Measurements from ENCODE around the gene OXT. TPM values are rescaled to one million over a fixed set of nuclear protein-coding genes. Genes with fewer than 3 reads are reported as not detected.

Gene OXT
- total and polyA plus RNA-seq, 2 of the 8 experiments (the other 6 are each of a cell fraction or from before 2014, with no cell fraction given) = not detected

- Histone ChIP-seq H4K5ac (ENCODE audit: insufficient read length, low read depth, low read length) (peak overlapping the region; percentile 92), H2BK120ac (replicated peaks; ENCODE audit: low read depth, low read length) (peak overlapping the region; percentile 19), H3K23me2 (ENCODE audit: low read depth, low read length) (peaks cover 8% of the 10 kb centered on the region), H3K14ac (ENCODE audit: insufficient read length) (no peak overlapping the region), H3K27ac (ENCODE audit: low read depth, low read length) (no peak overlapping the region; the same call in 1 of the 2 replicates), H4K91ac (replicated peaks; ENCODE audit: insufficient read length, low read length) (peak overlapping the region; percentile 87), H3K9me3 (ENCODE audit: insufficient read depth in 2 of 2, low read depth in 1 of 2, low read length in 1 of 2) (no peaks in the 10 kb centered on the region), H4K8ac (ENCODE audit: extremely low read depth, insufficient read depth, low read length) (no peak overlapping the region), H3K4ac (replicated peaks; ENCODE audit: insufficient read length, low read depth, low read length) (peak overlapping the region; percentile 42), H3K4me1 (replicated peaks in 1 of 4; ENCODE audit: control insufficient read depth in 3 of 4, insufficient read depth in 4 of 4, low read length in 3 of 4) (peaks cover 2 to 12% (median 9%) of the 10 kb centered on the region in 4 experiments; a peak in 6 of 7 replicates), H3K9ac (replicated peaks in 1 of 4; ENCODE audit: extremely low read depth in 1 of 4, low read depth in 3 of 4, low read length in 3 of 4) (peak overlapping the region; percentile 9 to 91 (median 62); a peak in 5 of 7 replicates), H3K18ac (ENCODE audit: extremely low read depth, low read length) (peak overlapping the region; percentile 94), H4K20me1 (replicated peaks in 1 of 2; ENCODE audit: control insufficient read depth in 1 of 2, insufficient read depth in 2 of 2, low read length in 2 of 2) (no peaks in the 10 kb centered on the region), H3K4me2 (ENCODE audit: insufficient read depth in 1 of 2, low read depth in 2 of 2, low read length in 2 of 2) (peak overlapping the region; percentile 68 to 78), H2AK5ac (ENCODE audit: low read depth, low read length) (no peak overlapping the region), H2BK20ac (ENCODE audit: low read length) (peak overlapping the region; percentile 6; the same call in 1 of the 2 replicates), H3K23ac (ENCODE audit: insufficient read length) (no peak overlapping the region), H3K79me1 (ENCODE audit: low read depth, low read length) (peaks cover 5% of the 10 kb centered on the region), H3K79me2 (ENCODE audit: control insufficient read depth in 1 of 2, insufficient read depth in 2 of 2, low read length in 2 of 2) (peaks cover 0 to 6% of the 10 kb centered on the region in 2 experiments; a peak in 1 of 4 replicates), H2AFZ (ENCODE audit: low read length) (peak overlapping the region; percentile 1; the same call in 1 of the 2 replicates), H3K27me3 (replicated peaks in 1 of 4; ENCODE audit: control insufficient read depth in 3 of 4, extremely low read depth in 1 of 4, insufficient read depth in 3 of 4, low read length in 3 of 4) (no peaks in the 10 kb centered on the region), H3K4me3 (ENCODE audit: extremely low read depth in 1 of 4, insufficient read depth in 2 of 4, low read depth in 3 of 4, low read length in 4 of 4) (peak overlapping the region; percentile 81 to 99 (median 88)), H2BK15ac (ENCODE audit: low read length) (0 out of 2 replicates have a peak overlapping the region, but pooled peaks have one; percentile 61), H2BK5ac (ENCODE audit: low read depth, low read length) (peak overlapping the region; percentile 80), H2BK12ac (ENCODE audit: low read depth, low read length) (0 out of 2 replicates have a peak overlapping the region, but pooled peaks have one; percentile 50), H3K56ac (replicated peaks; ENCODE audit: insufficient read length, low read depth, low read length) (peak overlapping the region; percentile 83), H3K36me3 (ENCODE audit: control insufficient read depth in 2 of 4, insufficient read depth in 4 of 4, low read length in 3 of 4) (peaks cover 12 to 24% (median 23%) of the 10 kb centered on the region in 4 experiments; a peak in 7 of 8 replicates)
- WGBS, 2 experiments (ENCODE audit: extremely low coverage in 1 of 2, insufficient coverage in 1 of 2, insufficient read length in 1 of 2, insufficient replicate concordance in 2 of 2, low coverage in 1 of 2, low lambda C conversion rate in 2 of 2, missing lambda C conversion rate in 1 of 2) = 22% methylated on average over 7 of the region's 24 CpGs; no CpG with 5 or more reads in 1 of the 2 experiments
- TF ChIP-seq PHF8 (conservative IDR thresholded peaks at IDR 0.05; ENCODE audit: low read depth, low read length) (no peak), MAX (IDR thresholded peaks at IDR 0.05) (peak; percentile 20; the same call in 1 of the 2 replicates), CBX5 (IDR thresholded peaks at IDR 0.05; ENCODE audit: low read depth, low read length) (no peak)
- DNase-seq (ENCODE audit: low read depth in 1 of 2, low spot score in 2 of 2) (no peak), FAIRE-seq (no peak)
- CTCF ChIA-PET (ENCODE audit: partially characterized antibody) = interaction anchor here (0.6 kb wide), 2 partner anchors 140 to 304 kb away, joined by 4 to 6 read pairs; no protein-coding TSS in a partner anchor
- POLR2A ChIA-PET (ENCODE audit: partially characterized antibody) = interaction anchor here (0.7 to 1.8 kb wide), 9 partner anchors 12 to 392 kb away, joined by 3 to 6 read pairs (median 4); partner anchors contain the start of genes ITPA, NOP56 and OXT
Measured at GRCh38 chr20:3045042-3045815, 26.2 kb upstream of the OXT start.

Data from H1 (cell line).